SK-N-SH (cell line): Measurements from ENCODE around the gene C15orf40. TPM values are rescaled to one million over a fixed set of nuclear protein-coding genes. Genes with fewer than 3 reads are reported as not detected.

ENCODE experiments used
- CTCF ChIA-PET: fragments of 300-600, 350-600 bp; formaldehyde crosslinking; extraction: SDS; loops from one replicate; lab custom pipeline; 2021; lab: Yijun Ruan, JAX
- POLR2A ChIA-PET: fragments of 350-600 bp; sonication (Branson Sonifier 250); formaldehyde crosslinking; extraction: SDS; loops from one replicate; lab custom pipeline; 2020; ENCODE audit warnings: antibody characterized with exemption, inconsistent platforms; lab: Yijun Ruan, JAX
- DNase-seq: peaks from one replicate; pipeline ENCODE4 v3.0.0; 2012
- H2AFZ ChIP-seq: fragments of 200-600 bp; sonication (generic); 2 replicates; pipeline ENCODE4 v1.8.1; 2016; ENCODE audit warnings: antibody characterized with exemption, mild to moderate bottlenecking, low read depth
- H3F3A ChIP-seq: fragments of 200-600 bp; sonication (generic); replicated peaks from 2 replicates; pipeline ENCODE3; 2016; ENCODE audit warnings: antibody characterized with exemption, mild to moderate bottlenecking; ENCODE audit not compliant: insufficient read depth
- H3K27ac ChIP-seq, 2 experiments: fragments of 200-500 bp in 1 of 2; fragments of 200-600 bp in 1 of 2; sonication (Bioruptor generic) in 1 of 2; sonication (generic), shearing (Covaris generic) in 1 of 2; 2 replicates each; pipeline versions ENCODE4 v1.5.1 to v1.6.1; 2014 to 2016; ENCODE audit warnings: low read depth in 2 of 2, inconsistent platforms in 1 of 2, low read length in 1 of 2, mild to moderate bottlenecking in 1 of 2, mixed read lengths in 1 of 2
- H3K27me3 ChIP-seq: fragments of 200-600 bp; sonication (generic), shearing (Covaris generic); 2 replicates; pipeline ENCODE4 v1.6.1; 2016; ENCODE audit warnings: mixed run types; ENCODE audit not compliant: insufficient read depth
- H3K36me3 ChIP-seq, 2 experiments: fragments of 200-500 bp in 1 of 2; fragments of 200-600 bp in 1 of 2; sonication (Bioruptor generic) in 1 of 2; sonication (generic) in 1 of 2; replicated peaks in 1 of 2; 2 replicates each; pipeline versions ENCODE3 to v1.5.1; 2014 to 2016; ENCODE audit warnings: low read length in 1 of 2, mild to moderate bottlenecking in 1 of 2; ENCODE audit not compliant: insufficient read depth in 2 of 2, control insufficient read depth in 1 of 2
- H3K4me1 ChIP-seq, 2 experiments: fragments of 200-500 bp in 1 of 2; fragments of 200-600 bp in 1 of 2; sonication (Bioruptor generic) in 1 of 2; sonication (generic), shearing (Covaris generic) in 1 of 2; 2 replicates each; pipeline versions ENCODE4 v1.5.1 to v1.6.1; 2014 to 2016; ENCODE audit warnings: low read depth in 1 of 2, low read length in 1 of 2, mixed run types in 1 of 2; ENCODE audit not compliant: insufficient read depth in 2 of 2, control insufficient read depth in 1 of 2
- H3K4me2 ChIP-seq: fragments of 200-600 bp; sonication (generic), shearing (Covaris generic); 2 replicates; pipeline ENCODE4 v1.6.1; 2017; ENCODE audit warnings: mixed run types
- H3K4me3 ChIP-seq, 2 experiments: fragments of 200-500 bp in 1 of 2; fragments of 200-600 bp in 1 of 2; sonication (Bioruptor generic) in 1 of 2; sonication (generic), shearing (Covaris generic) in 1 of 2; 2 replicates each; pipeline versions ENCODE4 v1.5.1 to v1.8.1; 2014 to 2016; ENCODE audit warnings: low read depth in 2 of 2, inconsistent platforms in 1 of 2, low read length in 1 of 2, mild to moderate bottlenecking in 1 of 2, mixed read lengths in 1 of 2, moderate library complexity in 1 of 2
- H3K79me2 ChIP-seq: fragments of 200-600 bp; sonication (generic); 2 replicates; pipeline ENCODE4 v1.8.1; 2017; ENCODE audit warnings: mild to moderate bottlenecking; ENCODE audit not compliant: insufficient read depth
- H3K9ac ChIP-seq: fragments of 200-600 bp; sonication (generic); 2 replicates; pipeline ENCODE4 v1.6.1; 2017; ENCODE audit warnings: mixed run types
- H3K9me2 ChIP-seq: fragments of 200-600 bp; sonication (generic); 2 replicates; pipeline ENCODE4 v1.6.1; 2017; ENCODE audit warnings: mixed run types
- H3K9me3 ChIP-seq: fragments of 200-600 bp; sonication (generic); 2 replicates; pipeline ENCODE4 v1.6.1; 2017; ENCODE audit warnings: mixed run types, mild to moderate bottlenecking, moderate library complexity
- H4K20me1 ChIP-seq: fragments of 200-600 bp; sonication (generic); 2 replicates; pipeline ENCODE4 v1.6.1; 2017; ENCODE audit warnings: mild to moderate bottlenecking, mixed run types; ENCODE audit not compliant: insufficient read depth
- EZH2phosphoT487 ChIP-seq: fragments of 200-600 bp; sonication (generic); IDR thresholded peaks from 2 replicates; pipeline ENCODE4 v1.6.1; 2017; ENCODE audit warnings: low read depth, mixed run types, mild to moderate bottlenecking, antibody characterized with exemption, moderate library complexity, borderline replicate concordance
- FOSL2 ChIP-seq: IDR thresholded peaks from 2 replicates; pipeline ENCODE4 v1.4.0; 2012; ENCODE audit warnings: low read depth, mild to moderate bottlenecking, moderate library complexity, borderline replicate concordance
- FOXJ3 ChIP-seq: sonication (generic); formaldehyde crosslinking; IDR thresholded peaks from 2 replicates; pipeline ENCODE4 v1.5.1; 2020; ENCODE audit warnings: mild to moderate bottlenecking, missing genetic modification reagents
- FOXM1 ChIP-seq: IDR thresholded peaks from 2 replicates; pipeline ENCODE4 v1.4.0; 2012; ENCODE audit warnings: low read depth, mild to moderate bottlenecking
- NFIC ChIP-seq: IDR thresholded peaks from 2 replicates; pipeline ENCODE4 v1.4.0; 2012; ENCODE audit warnings: borderline replicate concordance
- NRF1 ChIP-seq: IDR thresholded peaks from 2 replicates; pipeline ENCODE4 v1.6.1; 2012; ENCODE audit warnings: low read depth, mild to moderate bottlenecking, low read length
- RCOR1 ChIP-seq: fragments of 150-350 bp; IDR thresholded peaks from 2 replicates; pipeline ENCODE4 v1.6.1; 2017; ENCODE audit warnings: antibody characterized with exemption, low read length
- RFX5 ChIP-seq: IDR thresholded peaks from 2 replicates; pipeline ENCODE4 v1.6.1; 2012; ENCODE audit warnings: mild to moderate bottlenecking, improper control_type of control experiment, low read length
- RXRA ChIP-seq: IDR thresholded peaks from 2 replicates; pipeline ENCODE4 v1.4.0; 2012; ENCODE audit warnings: low read depth, mild to moderate bottlenecking, borderline replicate concordance
- TEAD4 ChIP-seq: IDR thresholded peaks from 2 replicates; pipeline ENCODE4 v1.4.0; 2012; ENCODE audit warnings: mild to moderate bottlenecking, borderline replicate concordance; ENCODE audit not compliant: insufficient read depth
- USF1 ChIP-seq: IDR thresholded peaks from 2 replicates; pipeline ENCODE4 v1.4.0; 2012; ENCODE audit warnings: low read depth, borderline replicate concordance
- WGBS: methylation state at CpG from one replicate; pipeline ENCODE4 v1.1.6; 2017; ENCODE audit warnings: low lambda C conversion rate; 5-methylcytosine and 5-hydroxymethylcytosine counted together
- polyA plus RNA-seq, 3 experiments: library from polyadenylated mRNA; depleted of rRNA; stranded (reverse); fragments of >200 nt; gene quantifications; 2 replicates each; pipeline ENCODE4 v1.2.3, GENCODE V29; 2012
- TF ChIP-seq, protein P1 (sequence below): IDR thresholded peaks from 2 replicates; pipeline ENCODE4; 2012
- TF ChIP-seq, protein P2 (sequence below): fragments of 150-350 bp; IDR thresholded peaks from 2 replicates; pipeline ENCODE4 v1.6.1; 2016; ENCODE audit warnings: mild to moderate bottlenecking, low read depth, low read length

Gene C15orf40
- polyA plus RNA-seq, 1 of the 3 experiments (the other 2 are of a cell fraction), result 44.1 TPM

DNA sequence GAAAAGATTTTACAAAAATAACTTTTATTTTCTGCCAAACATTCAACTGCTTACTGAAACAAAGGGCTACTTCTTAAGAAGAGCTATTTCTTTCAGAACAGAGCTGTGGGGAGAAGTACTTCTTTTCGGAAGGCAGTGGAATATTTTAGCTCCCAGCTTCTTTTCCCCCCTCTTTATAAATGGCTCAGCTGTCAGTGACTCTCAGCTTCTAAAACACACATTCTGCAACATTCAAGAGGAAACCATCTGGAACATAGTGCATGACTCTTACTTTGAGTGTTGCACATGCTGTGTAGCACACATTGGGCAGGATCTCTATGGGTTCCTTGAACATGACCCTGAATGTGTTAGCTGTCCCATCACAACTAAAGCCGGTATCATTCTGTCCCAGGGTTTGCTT is 7.0 kb upstream of the C15orf40 start:
- Histone ChIP-seq H3F3A (peaks cover 21% of the 10 kb centered on the region), H3K36me3 (peaks cover 30 to 37% of the 10 kb centered on the region in 2 experiments), H3K4me2 (no peak overlapping the region), H3K27me3 (no peaks in the 10 kb centered on the region), H4K20me1 (no peaks in the 10 kb centered on the region; the same call in 1 of the 2 replicates), H3K4me1 (peaks cover 0 to 5% of the 10 kb centered on the region in 2 experiments; a peak in 1 of 4 replicates), H2AFZ (no peak overlapping the region), H3K27ac (no peak overlapping the region), H3K9ac (no peak overlapping the region), H3K9me3 (no peaks in the 10 kb centered on the region), H3K4me3 (no peak overlapping the region), H3K79me2 (peaks cover 6% of the 10 kb centered on the region; the same call in 1 of the 2 replicates), H3K9me2 (no peaks in the 10 kb centered on the region)
- no peak for TF ChIP-seq TEAD4
- no peak for TF ChIP-seq RCOR1
- no peak for TF ChIP-seq FOXM1
- TF ChIP-seq RFX5, result no peak
- TF ChIP-seq USF1, result no peak
- no peak for TF ChIP-seq FOSL2
- no peak for TF ChIP-seq RXRA
- TF ChIP-seq NFIC, result no peak
- no peak for TF ChIP-seq FOXJ3 (CRISPR knock-in tag)
- TF ChIP-seq, protein P1, sequence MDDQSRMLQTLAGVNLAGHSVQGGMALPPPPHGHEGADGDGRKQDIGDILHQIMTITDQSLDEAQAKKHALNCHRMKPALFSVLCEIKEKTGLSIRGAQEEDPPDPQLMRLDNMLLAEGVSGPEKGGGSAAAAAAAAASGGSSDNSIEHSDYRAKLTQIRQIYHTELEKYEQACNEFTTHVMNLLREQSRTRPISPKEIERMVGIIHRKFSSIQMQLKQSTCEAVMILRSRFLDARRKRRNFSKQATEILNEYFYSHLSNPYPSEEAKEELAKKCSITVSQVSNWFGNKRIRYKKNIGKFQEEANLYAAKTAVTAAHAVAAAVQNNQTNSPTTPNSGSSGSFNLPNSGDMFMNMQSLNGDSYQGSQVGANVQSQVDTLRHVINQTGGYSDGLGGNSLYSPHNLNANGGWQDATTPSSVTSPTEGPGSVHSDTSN, result no peak
- TF ChIP-seq, protein P2, sequence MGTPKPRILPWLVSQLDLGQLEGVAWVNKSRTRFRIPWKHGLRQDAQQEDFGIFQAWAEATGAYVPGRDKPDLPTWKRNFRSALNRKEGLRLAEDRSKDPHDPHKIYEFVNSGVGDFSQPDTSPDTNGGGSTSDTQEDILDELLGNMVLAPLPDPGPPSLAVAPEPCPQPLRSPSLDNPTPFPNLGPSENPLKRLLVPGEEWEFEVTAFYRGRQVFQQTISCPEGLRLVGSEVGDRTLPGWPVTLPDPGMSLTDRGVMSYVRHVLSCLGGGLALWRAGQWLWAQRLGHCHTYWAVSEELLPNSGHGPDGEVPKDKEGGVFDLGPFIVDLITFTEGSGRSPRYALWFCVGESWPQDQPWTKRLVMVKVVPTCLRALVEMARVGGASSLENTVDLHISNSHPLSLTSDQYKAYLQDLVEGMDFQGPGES, result no peak
- TF ChIP-seq EZH2phosphoT487, result no peak
- no peak for TF ChIP-seq NRF1
- POLR2A ChIA-PET, result no interaction called here
- CTCF ChIA-PET, result no interaction called here
- WGBS, result 87% methylated on average over 2 of the region's 2 CpGs
- DNase-seq, result no peak

DNA sequence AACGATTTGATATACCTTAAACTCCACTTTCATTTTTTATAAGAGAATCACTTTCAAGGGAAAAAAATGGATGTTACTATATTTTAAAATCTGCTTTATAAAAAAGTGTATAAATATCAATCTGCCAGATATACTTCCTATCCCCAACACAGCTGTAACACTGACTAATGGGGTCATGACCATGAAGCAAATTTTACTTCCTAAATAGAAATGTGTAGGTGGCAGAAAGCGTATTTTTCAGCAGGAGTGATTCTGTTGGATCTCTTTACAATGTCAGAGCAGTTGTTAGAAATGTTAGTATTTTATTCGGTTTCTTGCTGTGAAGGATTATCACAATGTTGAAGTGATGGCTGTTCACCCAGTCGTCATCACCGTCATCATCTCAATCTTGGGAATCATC is 5.5 kb upstream of the C15orf40 start:
- H3K4me2 ChIP-seq, result no peak overlapping the region
- H3K4me1 ChIP-seq, result peaks cover 5 to 15% of the 10 kb centered on the region in 2 experiments; a peak in 2 of 4 replicates
- TF ChIP-seq RFX5, result no peak
- H3K4me3 ChIP-seq, result no peak overlapping the region
- H3K9me2 ChIP-seq, result no peaks in the 10 kb centered on the region
- H3K27me3 ChIP-seq, result no peaks in the 10 kb centered on the region
- H3K27ac ChIP-seq, result no peak overlapping the region
- H3K9ac ChIP-seq, result no peak overlapping the region
- peaks cover 30 to 37% of the 10 kb centered on the region in 2 experiments for H3K36me3 ChIP-seq
- ChIA-PET POLR2A (no interaction called here), CTCF (interaction anchor here (0.8 kb wide), 1 partner anchor 42 kb away, joined by 3 read pairs; no protein-coding TSS in a partner anchor)
- no peaks in the 10 kb centered on the region; the same call in 1 of the 2 replicates for H4K20me1 ChIP-seq
- H2AFZ ChIP-seq, result no peak overlapping the region
- H3K79me2 ChIP-seq, result no peaks in the 10 kb centered on the region; the same call in 1 of the 2 replicates
- WGBS, result 86% methylated on average over 5 of the region's 5 CpGs
- DNase-seq, result no peak
- H3K9me3 ChIP-seq, result no peaks in the 10 kb centered on the region
- peaks cover 19% of the 10 kb centered on the region for H3F3A ChIP-seq
